ENCODE measurements around the gene TXNDC11.

The TXNDC11 gene

DNA sequence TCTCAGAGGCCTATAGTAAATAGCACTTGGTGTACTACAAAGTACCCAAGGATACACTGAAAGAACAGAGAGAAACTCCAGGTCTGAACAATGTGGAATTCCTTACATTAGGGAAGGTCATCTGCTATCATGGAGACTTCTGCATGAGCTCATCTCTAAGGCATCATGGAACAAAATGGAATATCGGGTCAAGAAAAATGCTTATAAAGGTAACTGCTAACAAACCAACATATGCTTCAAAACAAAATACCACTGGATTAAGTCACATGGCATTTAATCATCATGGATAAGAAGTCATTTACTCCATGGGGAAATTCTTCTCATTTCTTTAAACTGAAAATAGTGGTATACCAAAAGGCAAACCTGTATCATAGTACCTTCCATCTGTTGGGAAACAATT, 34.2 kb downstream of the TXNDC11 start:
- peaks cover 24% of the 10 kb centered on the region for H3K4me1 Mint-ChIP-seq
- ATAC-seq (replicated peaks; ENCODE audit: extremely low read depth, poor library complexity, severe bottlenecking) (no peak), DNase-seq (ENCODE audit: low spot score in 2 of 2) (no peak)
- H3K27me3 Mint-ChIP-seq = no peaks in the 10 kb centered on the region
- H3K9me3 Mint-ChIP-seq = no peaks in the 10 kb centered on the region
- H3K36me3 Mint-ChIP-seq (ENCODE audit: insufficient read depth) = peaks cover 35% of the 10 kb centered on the region
- H3K4me3 Mint-ChIP-seq = no peak overlapping the region
- no peak overlapping the region for H3K27ac Mint-ChIP-seq (ENCODE audit: low read depth)

DNA sequence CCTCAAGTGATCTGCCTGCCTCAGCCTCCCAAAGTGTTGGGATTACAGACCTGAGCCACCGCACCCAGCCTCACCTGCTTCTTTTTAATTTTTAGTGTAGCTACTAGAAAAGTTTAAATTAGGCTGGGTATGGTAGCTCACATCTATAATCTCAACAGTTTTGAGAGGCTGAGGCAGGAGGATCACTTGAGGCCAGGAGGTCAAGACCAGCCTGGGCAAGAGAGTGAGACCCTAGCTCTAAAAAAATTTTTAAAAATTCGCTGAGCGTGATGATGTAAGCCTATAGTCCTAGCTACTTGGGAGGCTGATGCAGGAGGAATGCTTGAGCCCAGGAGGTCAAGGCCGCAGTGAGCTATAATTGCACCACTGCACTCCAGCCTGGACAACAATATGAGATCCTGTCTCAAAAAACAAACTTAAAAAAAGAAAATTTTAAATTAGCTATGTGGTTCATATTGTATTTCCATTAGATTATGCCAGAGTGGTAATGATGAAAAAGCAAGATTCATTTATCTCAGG, 34.9 kb downstream of the TXNDC11 start:
- Mint-ChIP-seq H3K36me3 (ENCODE audit: insufficient read depth) (peaks cover 35% of the 10 kb centered on the region), H3K27me3 (no peaks in the 10 kb centered on the region), H3K9me3 (no peaks in the 10 kb centered on the region), H3K4me1 (peaks cover 29% of the 10 kb centered on the region), H3K27ac (ENCODE audit: low read depth) (no peak overlapping the region), H3K4me3 (no peak overlapping the region)
- DNase-seq (ENCODE audit: low spot score in 2 of 2) = no peak
- no peak for ATAC-seq (replicated peaks; ENCODE audit: extremely low read depth, poor library complexity, severe bottlenecking)

DNA sequence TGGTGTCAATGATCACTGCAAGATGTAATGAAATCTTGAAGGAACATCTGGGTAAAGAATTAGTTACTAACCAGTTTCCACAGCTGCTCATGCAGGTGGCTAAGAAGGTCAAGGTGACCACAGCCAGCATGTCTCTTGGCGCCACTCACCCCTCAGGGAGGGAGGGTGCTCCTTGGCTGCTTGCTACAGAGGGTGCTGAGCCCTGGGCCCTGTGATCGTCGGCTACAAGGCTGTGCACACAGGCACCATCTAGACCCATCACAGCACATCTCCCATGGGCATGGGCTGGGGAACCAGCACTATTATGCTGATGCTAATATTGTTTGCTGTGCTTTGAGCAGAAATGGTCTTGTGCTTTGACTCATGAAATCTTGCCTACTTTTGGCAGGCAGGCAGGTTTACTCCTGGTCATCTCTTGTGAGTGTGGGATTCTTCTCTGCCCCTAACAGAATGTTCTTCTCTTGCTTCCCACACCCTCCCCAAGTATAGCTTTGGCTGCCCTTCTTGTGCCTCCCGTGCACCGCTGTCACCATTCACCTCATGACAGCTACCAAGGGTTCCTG, 36.4 kb downstream of the TXNDC11 start:
- Mint-ChIP-seq H3K36me3 (ENCODE audit: insufficient read depth) (peaks cover 33% of the 10 kb centered on the region), H3K9me3 (no peaks in the 10 kb centered on the region), H3K4me3 (no peak overlapping the region), H3K4me1 (peaks cover 24% of the 10 kb centered on the region), H3K27me3 (no peaks in the 10 kb centered on the region), H3K27ac (ENCODE audit: low read depth) (no peak overlapping the region)
- no peak for ATAC-seq (replicated peaks; ENCODE audit: extremely low read depth, poor library complexity, severe bottlenecking)
- DNase-seq (ENCODE audit: low spot score in 2 of 2) = no peak

DNA sequence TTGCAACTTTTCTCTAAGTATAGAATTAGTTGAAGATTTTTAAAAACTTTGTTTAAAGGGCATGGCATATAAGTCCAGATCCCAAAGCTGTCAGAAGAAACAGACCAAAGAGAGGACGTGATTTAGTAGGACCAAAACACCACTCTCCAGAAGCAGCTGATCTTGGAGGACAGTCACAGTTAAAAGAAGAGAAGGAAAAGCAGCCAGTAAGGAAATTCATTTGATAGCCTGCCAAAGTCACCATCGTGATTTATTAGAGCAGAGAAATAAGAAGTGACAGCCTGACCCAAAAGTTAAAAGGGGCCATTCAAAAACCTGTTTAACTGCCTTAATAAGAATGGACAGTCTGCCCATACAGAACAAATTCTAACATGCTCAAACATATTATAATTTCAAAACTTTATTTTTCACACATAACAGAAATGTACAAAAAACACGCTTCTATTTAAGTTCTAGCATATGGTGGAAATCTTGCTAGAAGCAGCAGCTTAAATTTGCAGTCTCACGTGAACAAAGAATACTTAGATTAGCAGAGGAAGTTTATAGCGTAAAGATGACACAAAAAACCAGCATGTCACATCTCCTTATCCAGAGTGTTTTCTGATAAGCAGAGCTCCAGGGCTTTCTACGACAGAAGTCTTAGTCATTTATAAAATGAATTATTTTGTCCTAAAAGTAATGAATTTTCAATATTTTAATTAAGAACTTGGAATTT, 37.2 kb downstream of the TXNDC11 start:
- Mint-ChIP-seq H3K4me1 (peaks cover 24% of the 10 kb centered on the region), H3K27me3 (no peaks in the 10 kb centered on the region), H3K36me3 (ENCODE audit: insufficient read depth) (peaks cover 36% of the 10 kb centered on the region), H3K27ac (ENCODE audit: low read depth) (no peak overlapping the region), H3K9me3 (no peaks in the 10 kb centered on the region), H3K4me3 (no peak overlapping the region)
- DNase-seq (ENCODE audit: low spot score in 2 of 2) (no peak), ATAC-seq (replicated peaks; ENCODE audit: extremely low read depth, poor library complexity, severe bottlenecking) (no peak)

DNA sequence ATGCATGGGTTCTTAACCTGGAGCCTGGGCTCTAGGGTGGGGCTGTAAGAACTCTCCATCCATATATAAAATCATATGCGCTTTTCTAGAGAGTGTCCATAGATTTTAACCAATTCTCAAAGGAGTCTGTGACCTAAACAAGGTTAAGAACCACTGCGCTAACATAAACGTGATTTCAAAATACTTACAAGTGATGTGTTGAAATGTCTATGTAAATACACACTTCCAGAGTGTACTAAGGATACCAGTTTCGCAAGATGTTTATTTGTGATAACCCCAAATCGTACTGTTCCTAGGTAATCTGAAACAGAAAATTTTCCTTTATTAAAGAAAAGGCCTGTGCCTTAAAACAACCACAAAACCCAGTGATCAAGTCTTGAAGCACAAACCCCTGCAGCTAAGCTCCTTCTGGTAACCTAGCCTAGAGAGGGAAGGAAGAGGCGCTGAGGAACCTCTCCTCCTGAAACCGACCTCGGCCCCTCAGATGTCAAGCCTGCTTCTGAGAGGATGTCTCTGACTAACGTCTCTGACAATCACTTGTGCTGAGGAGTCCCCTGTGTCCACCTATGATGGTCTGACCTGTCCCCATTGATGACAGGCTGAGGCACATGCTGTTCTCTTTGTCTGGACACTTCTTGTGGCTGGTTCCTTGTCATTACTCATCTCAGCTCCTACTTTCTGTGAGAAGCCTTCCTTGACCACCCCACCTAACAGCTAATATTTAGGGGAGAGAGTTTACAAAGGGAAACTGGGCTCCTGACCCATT, 42.2 kb downstream of the TXNDC11 start:
- DNase-seq (ENCODE audit: low spot score in 2 of 2) (no peak), ATAC-seq (replicated peaks; ENCODE audit: extremely low read depth, poor library complexity, severe bottlenecking) (no peak)
- Mint-ChIP-seq H3K4me3 (no peak overlapping the region), H3K4me1 (peaks cover 57% of the 10 kb centered on the region), H3K9me3 (no peaks in the 10 kb centered on the region), H3K27ac (ENCODE audit: low read depth) (no peak overlapping the region), H3K27me3 (no peaks in the 10 kb centered on the region), H3K36me3 (ENCODE audit: insufficient read depth) (peaks cover 46% of the 10 kb centered on the region)

DNA sequence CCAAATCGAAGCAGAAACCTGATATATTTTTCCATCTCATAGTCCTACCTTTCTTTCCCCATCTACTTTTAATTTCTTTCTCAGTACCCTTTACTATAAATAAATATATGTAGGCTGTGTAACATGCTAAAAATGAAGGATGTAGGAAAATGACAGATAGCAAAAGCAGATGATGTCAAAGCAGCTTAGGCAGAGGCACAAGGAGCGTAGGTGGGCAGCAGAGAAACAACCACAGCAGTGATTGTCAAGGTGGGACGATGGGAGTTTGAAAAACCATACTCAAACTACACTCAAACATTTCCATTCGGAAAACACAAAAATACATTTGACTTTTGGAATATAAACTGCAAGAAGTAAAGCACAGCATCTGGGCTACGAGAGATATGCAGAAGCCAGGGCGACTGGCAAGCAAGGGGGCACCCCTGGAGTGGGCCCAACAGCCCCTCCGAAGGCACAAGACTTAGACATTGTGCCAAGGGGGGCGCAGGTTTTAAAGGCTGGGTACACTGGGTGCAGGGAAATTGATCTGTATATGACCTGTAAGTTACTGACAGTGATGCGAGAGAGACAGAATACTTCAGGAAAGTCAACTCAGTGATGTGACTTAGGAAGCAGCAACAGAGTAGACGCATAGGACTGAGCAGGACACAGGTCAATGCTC, 43.3 kb downstream of the TXNDC11 start:
- peak overlapping the region; percentile 71 for H3K27ac Mint-ChIP-seq (ENCODE audit: low read depth)
- DNase-seq (ENCODE audit: low spot score in 2 of 2) = no peak
- peaks cover 53% of the 10 kb centered on the region for H3K4me1 Mint-ChIP-seq
- ATAC-seq (replicated peaks; ENCODE audit: extremely low read depth, poor library complexity, severe bottlenecking) = no peak
- no peaks in the 10 kb centered on the region for H3K9me3 Mint-ChIP-seq
- H3K4me3 Mint-ChIP-seq = no peak overlapping the region
- H3K27me3 Mint-ChIP-seq = no peaks in the 10 kb centered on the region
- peaks cover 45% of the 10 kb centered on the region for H3K36me3 Mint-ChIP-seq (ENCODE audit: insufficient read depth)

DNA sequence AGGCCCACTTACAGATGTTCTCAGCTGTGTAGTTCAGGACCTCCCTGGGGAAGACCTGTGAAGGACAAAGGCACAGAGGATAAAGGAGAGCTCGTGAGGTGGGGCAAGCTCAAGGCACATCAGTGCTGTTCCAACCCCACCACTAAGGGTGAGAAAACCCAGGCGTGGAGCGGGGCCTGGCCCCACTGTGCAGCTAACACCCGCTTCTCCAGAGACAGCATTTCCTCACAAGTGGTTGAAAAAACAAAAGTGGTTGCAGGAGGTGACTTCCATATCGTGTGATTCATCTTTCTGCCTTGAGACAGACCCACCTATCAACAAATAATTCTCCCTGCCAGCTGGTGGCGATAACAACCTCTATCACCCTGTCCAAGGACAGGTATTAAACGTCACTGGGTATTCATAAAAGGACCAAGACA, 44.4 kb downstream of the TXNDC11 start:
- Mint-ChIP-seq H3K27me3 (no peaks in the 10 kb centered on the region), H3K4me1 (peaks cover 43% of the 10 kb centered on the region), H3K36me3 (ENCODE audit: insufficient read depth) (peaks cover 43% of the 10 kb centered on the region), H3K27ac (ENCODE audit: low read depth) (peak overlapping the region; percentile 71), H3K4me3 (peak overlapping the region; percentile 15), H3K9me3 (no peaks in the 10 kb centered on the region)
- DNase-seq (ENCODE audit: low spot score in 2 of 2) (no peak), ATAC-seq (replicated peaks; ENCODE audit: extremely low read depth, poor library complexity, severe bottlenecking) (peak; percentile 84)

DNA sequence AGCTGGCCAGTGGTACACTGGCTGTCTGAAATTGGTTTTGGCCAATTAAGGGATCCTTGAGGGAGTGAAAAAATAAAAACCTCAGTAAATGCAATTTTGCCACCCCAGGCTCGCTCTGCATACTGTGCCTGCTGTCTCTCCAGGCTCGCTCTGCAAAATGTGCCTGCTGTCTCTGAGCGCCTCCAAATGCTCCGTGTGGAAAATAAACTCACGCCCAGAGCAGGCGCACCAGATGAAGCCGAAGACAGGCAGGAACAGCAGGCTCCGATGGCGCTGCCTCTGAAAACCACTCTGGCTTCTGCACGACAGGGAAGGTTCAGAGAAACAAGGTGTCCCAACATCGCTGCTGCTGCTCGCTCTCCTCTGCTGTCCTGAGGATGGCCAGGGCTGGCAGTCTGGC, 45.3 kb downstream of the TXNDC11 start:
- Mint-ChIP-seq H3K4me3 (no peak overlapping the region), H3K36me3 (ENCODE audit: insufficient read depth) (peaks cover 46% of the 10 kb centered on the region), H3K27ac (ENCODE audit: low read depth) (peak overlapping the region; percentile 51), H3K4me1 (peaks cover 45% of the 10 kb centered on the region), H3K27me3 (no peaks in the 10 kb centered on the region), H3K9me3 (no peaks in the 10 kb centered on the region)
- DNase-seq (ENCODE audit: low spot score in 2 of 2) (no peak), ATAC-seq (replicated peaks; ENCODE audit: extremely low read depth, poor library complexity, severe bottlenecking) (no peak)

DNA sequence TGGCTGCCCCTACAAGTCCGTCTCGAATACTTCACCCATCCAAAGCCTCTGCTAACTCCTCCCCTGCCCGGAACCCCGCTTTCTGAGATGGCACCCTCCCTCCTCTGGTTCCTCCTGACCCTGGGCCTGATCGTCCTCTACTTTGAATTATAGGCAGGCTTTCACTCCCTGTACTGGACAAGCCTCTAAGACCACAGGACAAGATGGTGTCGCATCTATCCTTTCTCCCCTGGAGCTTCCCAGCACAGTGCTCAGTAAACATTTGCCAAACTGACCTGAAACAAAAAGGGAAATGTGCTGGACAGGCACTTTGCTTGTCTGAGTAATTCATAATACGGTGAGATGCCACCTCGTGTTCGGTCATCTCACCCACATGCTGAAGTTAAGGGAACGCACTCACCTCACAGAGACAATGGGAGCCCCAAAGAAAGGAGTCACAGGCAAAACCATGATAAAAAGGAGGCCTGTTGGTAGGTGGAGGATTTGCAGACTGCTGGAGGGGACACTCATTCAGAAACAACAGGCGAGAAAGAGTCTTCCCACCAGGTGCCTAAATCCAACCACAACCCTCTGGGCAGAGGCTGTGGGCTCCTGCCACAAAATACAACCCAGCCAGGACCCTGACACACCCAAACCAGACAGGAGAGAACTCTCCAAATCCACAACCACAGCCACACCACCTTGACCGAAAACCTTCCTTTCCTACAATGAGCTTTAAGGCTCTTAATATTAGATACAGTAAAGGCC, 46.2 kb downstream of the TXNDC11 start:
- H3K4me1 Mint-ChIP-seq = peaks cover 45% of the 10 kb centered on the region
- no peaks in the 10 kb centered on the region for H3K27me3 Mint-ChIP-seq
- no peak overlapping the region for H3K4me3 Mint-ChIP-seq
- ATAC-seq (replicated peaks; ENCODE audit: extremely low read depth, poor library complexity, severe bottlenecking) (no peak), DNase-seq (ENCODE audit: low spot score in 2 of 2) (no peak)
- H3K36me3 Mint-ChIP-seq (ENCODE audit: insufficient read depth) = peaks cover 48% of the 10 kb centered on the region
- peak overlapping the region; percentile 51 for H3K27ac Mint-ChIP-seq (ENCODE audit: low read depth)
- no peaks in the 10 kb centered on the region for H3K9me3 Mint-ChIP-seq

DNA sequence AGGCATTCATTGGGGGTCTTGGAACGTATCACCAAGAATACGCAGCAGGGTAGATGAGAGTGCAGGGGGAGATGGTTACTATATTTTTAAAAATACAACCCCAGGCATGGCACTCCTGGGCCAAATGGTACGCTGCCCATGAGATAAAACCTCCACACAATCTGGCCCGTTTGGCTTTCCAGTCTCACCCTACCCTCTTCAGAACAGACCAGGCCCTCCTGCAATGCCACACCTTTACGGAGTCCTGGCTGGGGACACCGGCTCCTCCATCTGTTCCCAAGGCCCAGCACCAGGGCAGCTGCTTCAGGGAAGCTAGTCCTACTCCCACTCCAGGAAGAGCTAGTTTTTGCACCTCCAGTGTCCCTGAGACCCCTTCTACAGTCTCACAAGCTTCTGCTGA, 50.0 kb downstream of the TXNDC11 start:
- peaks cover 53% of the 10 kb centered on the region for H3K36me3 Mint-ChIP-seq (ENCODE audit: insufficient read depth)
- H3K4me1 Mint-ChIP-seq = peaks cover 41% of the 10 kb centered on the region

DNA sequence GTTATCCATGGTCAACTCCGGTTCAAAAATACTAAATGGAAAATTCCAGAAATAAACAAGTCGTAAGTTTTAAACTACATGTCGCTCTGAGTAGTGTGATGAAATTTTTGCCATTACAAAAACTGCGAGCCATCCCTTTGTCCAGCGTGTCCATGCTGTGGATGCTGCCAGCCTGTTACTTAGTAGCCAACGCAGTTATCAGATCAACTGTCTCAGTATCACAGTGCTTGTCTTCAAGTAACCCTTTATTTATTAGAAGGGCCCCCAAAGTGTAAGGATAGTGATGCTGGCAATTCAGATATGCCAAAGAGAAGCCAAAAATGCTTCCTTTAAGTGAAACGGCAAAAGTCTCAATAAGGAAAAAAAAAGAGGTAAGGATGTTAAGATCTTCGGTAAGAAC, 50.5 kb downstream of the TXNDC11 start:
- no peaks in the 10 kb centered on the region for H3K9me3 Mint-ChIP-seq
- H3K36me3 Mint-ChIP-seq (ENCODE audit: insufficient read depth) = peaks cover 53% of the 10 kb centered on the region
- ATAC-seq (replicated peaks; ENCODE audit: extremely low read depth, poor library complexity, severe bottlenecking) (no peak), DNase-seq (ENCODE audit: low spot score in 2 of 2) (no peak)
- no peak overlapping the region for H3K4me3 Mint-ChIP-seq
- no peak overlapping the region for H3K27ac Mint-ChIP-seq (ENCODE audit: low read depth)
- H3K4me1 Mint-ChIP-seq = peaks cover 39% of the 10 kb centered on the region
- no peaks in the 10 kb centered on the region for H3K27me3 Mint-ChIP-seq

More for the DNA sequence above, 50.0 kb downstream of the TXNDC11 start:
- no peaks in the 10 kb centered on the region for H3K9me3 Mint-ChIP-seq
- DNase-seq (ENCODE audit: low spot score in 2 of 2) (no peak), ATAC-seq (replicated peaks; ENCODE audit: extremely low read depth, poor library complexity, severe bottlenecking) (no peak)
- no peak overlapping the region for H3K4me3 Mint-ChIP-seq
- no peak overlapping the region for H3K27ac Mint-ChIP-seq (ENCODE audit: low read depth)
- no peaks in the 10 kb centered on the region for H3K27me3 Mint-ChIP-seq

DNA sequence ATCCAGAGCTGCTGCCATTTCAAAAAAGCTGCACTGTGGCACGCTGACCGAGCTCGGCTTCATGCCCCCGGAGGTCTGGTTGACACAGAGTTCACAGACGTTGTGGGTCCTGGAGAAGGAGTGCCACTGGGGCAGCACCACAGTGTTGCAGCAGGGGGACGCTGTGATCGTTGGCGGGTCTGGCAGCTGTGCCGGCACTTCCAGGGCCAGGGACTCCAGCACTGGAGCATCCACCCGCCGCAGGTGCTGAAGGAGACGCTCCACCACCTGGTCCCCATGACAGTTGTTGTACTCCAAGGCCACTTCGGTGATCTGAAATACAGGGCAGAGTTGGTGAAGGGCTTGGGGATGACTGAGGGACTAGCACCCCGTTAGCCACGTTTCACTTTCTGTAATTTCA, 50.9 kb downstream of the TXNDC11 start:
- Mint-ChIP-seq H3K9me3 (no peaks in the 10 kb centered on the region), H3K4me1 (peaks cover 35% of the 10 kb centered on the region)
- no peak for ATAC-seq (replicated peaks; ENCODE audit: extremely low read depth, poor library complexity, severe bottlenecking)

More for the DNA sequence above, 50.9 kb downstream of the TXNDC11 start:
- peak overlapping the region; percentile 51 for H3K27ac Mint-ChIP-seq (ENCODE audit: low read depth)
- H3K36me3 Mint-ChIP-seq (ENCODE audit: insufficient read depth) = peaks cover 51% of the 10 kb centered on the region
- H3K27me3 Mint-ChIP-seq = no peaks in the 10 kb centered on the region
- H3K4me3 Mint-ChIP-seq = no peak overlapping the region
- no peak for DNase-seq (ENCODE audit: low spot score in 2 of 2)

Measured in central memory CD8-positive, alpha-beta T cell (primary cell).